H1 (cell line): ENCODE data around the gene ADIPOR1. TPM values are rescaled to one million over a fixed set of nuclear protein-coding genes. Genes with fewer than 3 reads are reported as not detected.

ENCODE experiments used
- HDAC6 ChIP-seq: IDR thresholded peaks from one replicate; pipeline ENCODE4 v1.7.1; 2012; ENCODE audit warnings: low read depth, mild to moderate bottlenecking, inconsistent platforms, low read length, moderate library complexity
- polyA plus RNA-seq, 7 experiments: library from polyadenylated mRNA; depleted of rRNA in 3 of 7; stranded (reverse) in 5 of 7; unstranded in 2 of 7; fragments of >200 nt in 5 of 7; fragments of 200-250 nt in 2 of 7; gene quantifications; 1 replicate in 5 of 7; 2 replicates in 1 of 7; 4 replicates in 1 of 7; pipeline versions ENCODE4 v1.2.1 to v1.2.3, GENCODE V29; 2011 to 2013; ENCODE audit warnings: missing spikeins in 2 of 7, mixed read lengths in 2 of 7
- total RNA-seq: library from RNA; stranded (reverse); fragmentation: NEBNext Ultra II Directional; extraction: Animal tissue kit (Norgen Biotek cat#: 25700); gene quantifications from 2 replicates; pipeline ENCODE4 v1.2.1, GENCODE V29; 2021

The ADIPOR1 gene
- total and polyA plus RNA-seq, 2 of the 8 experiments (the other 6 are each of a cell fraction or from before 2014, with no cell fraction given): 69.8 to 118 TPM

DNA sequence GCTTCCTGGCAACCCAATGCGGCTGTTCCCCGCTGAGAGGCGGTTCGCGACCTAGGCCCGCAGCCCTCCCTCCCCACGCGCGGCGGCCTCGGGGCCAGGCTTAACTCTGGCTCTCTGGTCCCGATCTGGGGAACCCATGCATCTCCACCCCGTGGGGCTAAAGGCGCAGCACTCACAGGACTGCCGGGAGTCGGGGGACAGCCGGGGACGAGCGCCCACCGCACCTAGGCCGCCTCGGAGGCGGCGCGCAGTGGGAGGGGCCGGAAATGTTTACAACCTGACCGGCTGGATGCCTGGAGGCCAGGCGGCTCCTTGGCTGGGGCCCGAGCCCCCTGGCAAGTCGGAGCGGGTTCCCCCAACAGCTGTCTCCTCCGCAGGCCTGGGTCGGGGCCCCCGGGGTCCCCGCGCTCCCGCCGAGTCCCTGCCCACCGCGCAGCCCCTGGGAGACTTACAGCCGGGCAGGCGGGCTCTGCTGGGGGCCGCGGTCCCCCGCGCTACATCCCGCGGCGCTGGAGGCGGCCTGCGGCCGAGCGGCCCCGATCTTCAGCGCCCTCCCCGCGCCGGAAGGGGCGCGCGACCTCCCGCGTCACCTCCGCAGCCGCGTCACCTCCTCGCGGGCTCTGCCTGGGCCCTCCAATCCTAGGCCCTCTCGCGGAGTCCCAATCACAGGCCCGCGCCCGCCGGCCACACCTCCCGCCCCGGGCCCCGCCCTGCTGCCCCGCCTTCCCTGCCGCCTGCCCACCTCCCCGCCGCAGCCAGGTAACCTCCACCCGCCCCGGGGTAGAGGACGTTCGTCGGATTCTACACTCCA, at the start of gene ADIPOR1 (continued):
- no peak for TF ChIP-seq HDAC6
